IMR-90 (cell line): ENCODE results near the gene PXK. TPM values are rescaled to one million over a fixed set of nuclear protein-coding genes. Genes with fewer than 3 reads are reported as not detected.

ENCODE experiments used
- ATAC-seq: fragments of 200-7000 bp; cut with Tn5 transposase; 2 replicates; pipeline ENCODE4 v1.9.1; 2020; ENCODE audit warnings: low read depth, mild to moderate bottlenecking, moderate library complexity
- BruUV-seq: library from RNA; stranded (reverse); fragments of 400-500 nt; replicated peaks from 2 replicates; lab custom pipeline; 2021; lab: Mats Ljungman, UMichigan
- CTCF ChIA-PET: fragments of 300-600 bp; formaldehyde crosslinking; extraction: SDS; loops from one replicate; lab custom pipeline; 2021; ENCODE audit warnings: antibody characterized with exemption; lab: Yijun Ruan, JAX
- POLR2A ChIA-PET: fragments of 300-600 bp; sonication (Branson Sonifier 250); formaldehyde crosslinking; loops from one replicate; lab custom pipeline; 2022; ENCODE audit warnings: antibody characterized with exemption; ENCODE audit not compliant: unreplicated experiment; lab: Charles Lee
- DNase-seq: peaks from one replicate; pipeline ENCODE4 v3.0.0; 2013
- H2AFZ ChIP-seq: replicated peaks from 2 replicates; pipeline ENCODE3; 2013; ENCODE audit warnings: low read length, mild to moderate bottlenecking; ENCODE audit not compliant: poor library complexity
- H2AK5ac ChIP-seq: 2 replicates; pipeline ENCODE4 v1.6.1; 2013; ENCODE audit warnings: low read depth, low read length, inconsistent platforms
- H2AK9ac ChIP-seq: replicated peaks from 2 replicates; pipeline ENCODE3; 2013; ENCODE audit warnings: mild to moderate bottlenecking, low read depth, low read length, moderate library complexity; ENCODE audit not compliant: poor library complexity
- H2BK120ac ChIP-seq: 2 replicates; pipeline ENCODE4 v1.6.1; 2013; ENCODE audit warnings: low read depth, low read length, inconsistent platforms
- H2BK15ac ChIP-seq: 3 replicates; pipeline ENCODE4 v1.6.1; 2013; ENCODE audit warnings: low read depth, low read length, inconsistent platforms
- H2BK20ac ChIP-seq: 2 replicates; pipeline ENCODE4 v1.6.1; 2013; ENCODE audit warnings: low read depth, mild to moderate bottlenecking, inconsistent platforms, low read length, moderate library complexity
- H2BK5ac ChIP-seq: 2 replicates; pipeline ENCODE4 v1.6.1; 2013; ENCODE audit warnings: mild to moderate bottlenecking, low read depth, low read length, inconsistent platforms; ENCODE audit not compliant: poor library complexity, severe bottlenecking
- H3K14ac ChIP-seq: replicated peaks from 2 replicates; pipeline ENCODE4 v1.6.1; 2013; ENCODE audit warnings: low read depth, low read length, inconsistent platforms
- H3K18ac ChIP-seq: 2 replicates; pipeline ENCODE4 v1.6.1; 2013; ENCODE audit warnings: low read depth, low read length, control low read depth
- H3K23ac ChIP-seq: 2 replicates; pipeline ENCODE4 v1.6.1; 2013; ENCODE audit warnings: low read depth, low read length, inconsistent platforms
- H3K27ac ChIP-seq: 2 replicates; pipeline ENCODE4 v1.5.1; 2013; ENCODE audit warnings: mild to moderate bottlenecking, control low read depth, low read length; ENCODE audit not compliant: insufficient read depth
- H3K27me3 ChIP-seq: 2 replicates; pipeline ENCODE4 v1.6.1; 2013; ENCODE audit warnings: low read length; ENCODE audit not compliant: control insufficient read depth, insufficient read depth
- H3K36me3 ChIP-seq: 2 replicates; pipeline ENCODE4 v1.6.1; 2013; ENCODE audit warnings: low read length, mixed read lengths; ENCODE audit not compliant: control insufficient read depth, insufficient read depth
- H3K4ac ChIP-seq: 2 replicates; pipeline ENCODE4 v1.6.1; 2013; ENCODE audit warnings: low read depth, low read length, inconsistent platforms
- H3K4me1 ChIP-seq: 2 replicates; pipeline ENCODE4 v1.6.1; 2013; ENCODE audit warnings: low read length, mixed read lengths; ENCODE audit not compliant: control insufficient read depth, insufficient read depth
- H3K4me2 ChIP-seq: 2 replicates; pipeline ENCODE4 v1.6.1; 2013; ENCODE audit warnings: low read depth, mild to moderate bottlenecking, control low read depth, low read length, moderate library complexity
- H3K4me3 ChIP-seq: 2 replicates; pipeline ENCODE4 v1.5.1; 2013; ENCODE audit warnings: low read depth, mild to moderate bottlenecking, control low read depth, low read length, moderate library complexity; ENCODE audit not compliant: insufficient read depth
- H3K56ac ChIP-seq: 2 replicates; pipeline ENCODE4 v1.6.1; 2013; ENCODE audit warnings: low read length, inconsistent platforms; ENCODE audit not compliant: insufficient read depth; ENCODE audit errors: extremely low read depth
- H3K79me1 ChIP-seq, 2 experiments: 2 replicates each; pipeline ENCODE4 v1.6.1; 2013; ENCODE audit warnings: low read length in 2 of 2, inconsistent platforms in 1 of 2, low read depth in 1 of 2
- H3K9ac ChIP-seq: 2 replicates; pipeline ENCODE4 v1.6.1; 2013; ENCODE audit warnings: low read depth, low read length, control low read depth
- H3K9me1 ChIP-seq: 2 replicates; pipeline ENCODE4 v1.6.1; 2013; ENCODE audit warnings: low read length, inconsistent platforms; ENCODE audit not compliant: insufficient read depth
- H3K9me3 ChIP-seq: 2 replicates; pipeline ENCODE4 v1.6.1; 2013; ENCODE audit warnings: low read length; ENCODE audit not compliant: control insufficient read depth, insufficient read depth
- H4K20me1 ChIP-seq: 2 replicates; pipeline ENCODE4 v1.6.1; 2013; ENCODE audit warnings: low read length, inconsistent platforms; ENCODE audit not compliant: insufficient read depth
- H4K5ac ChIP-seq: 2 replicates; pipeline ENCODE4 v1.6.1; 2013; ENCODE audit warnings: mild to moderate bottlenecking, low read depth, low read length, control low read depth
- H4K8ac ChIP-seq, 2 experiments: 2 replicates each; pipeline ENCODE4 v1.6.1; 2013; ENCODE audit warnings: low read depth in 2 of 2, low read length in 2 of 2, control low read depth in 1 of 2, inconsistent platforms in 1 of 2
- H4K91ac ChIP-seq: 2 replicates; pipeline ENCODE4 v1.6.1; 2013; ENCODE audit warnings: low read depth, low read length, inconsistent platforms; ENCODE audit not compliant: insufficient read depth
- BHLHE40 ChIP-seq: fragments of 150-350 bp; IDR thresholded peaks from 2 replicates; pipeline ENCODE4 v1.6.1; 2016; ENCODE audit warnings: mild to moderate bottlenecking, low read depth, low read length
- CEBPB ChIP-seq: IDR thresholded peaks from 2 replicates; pipeline ENCODE4 v1.6.1; 2012; ENCODE audit warnings: low read depth, low read length, improper control_type of control experiment
- CHD1 ChIP-seq: IDR thresholded peaks from 2 replicates; pipeline ENCODE4 v1.6.1; 2012; ENCODE audit warnings: low read depth, low read length, improper control_type of control experiment
- CTCF ChIP-seq: conservative IDR thresholded peaks from 2 replicates; pipeline ENCODE4 v1.5.1; 2012; ENCODE audit warnings: mild to moderate bottlenecking, low read depth, low read length, improper control_type of control experiment
- ELK1 ChIP-seq: fragments of 150-350 bp; IDR thresholded peaks from 2 replicates; pipeline ENCODE4 v1.6.1; 2016; ENCODE audit warnings: low read depth, mild to moderate bottlenecking, low read length, moderate library complexity, borderline replicate concordance
- MAZ ChIP-seq: IDR thresholded peaks from 2 replicates; pipeline ENCODE4 v1.6.1; 2012; ENCODE audit warnings: low read depth, mild to moderate bottlenecking, low read length, improper control_type of control experiment, moderate library complexity, borderline replicate concordance
- NFE2L2 ChIP-seq: fragments of 150-350 bp; IDR thresholded peaks from 2 replicates; pipeline ENCODE4 v1.6.1; 2016; ENCODE audit warnings: low read depth, mild to moderate bottlenecking, low read length
- POLR2A ChIP-seq: IDR thresholded peaks from 2 replicates; pipeline ENCODE4 v1.6.1; 2012; ENCODE audit warnings: mild to moderate bottlenecking, low read depth, low read length
- RAD21 ChIP-seq: IDR thresholded peaks from 2 replicates; pipeline ENCODE4 v1.6.1; 2012; ENCODE audit warnings: low read length, improper control_type of control experiment
- RCOR1 ChIP-seq: IDR thresholded peaks from 2 replicates; pipeline ENCODE4 v1.6.1; 2012; ENCODE audit warnings: mild to moderate bottlenecking, low read length, improper control_type of control experiment; ENCODE audit not compliant: insufficient replicate concordance
- RFX5 ChIP-seq: IDR thresholded peaks from 2 replicates; pipeline ENCODE4 v1.8.0; 2012; ENCODE audit warnings: low read depth, mild to moderate bottlenecking, low read length, moderate library complexity
- SMC3 ChIP-seq: fragments of 150-350 bp; IDR thresholded peaks from 2 replicates; pipeline ENCODE4 v1.6.1; 2016; ENCODE audit warnings: low read depth, mild to moderate bottlenecking, antibody characterized with exemption, low read length, moderate library complexity
- USF2 ChIP-seq: fragments of 150-350 bp; IDR thresholded peaks from 2 replicates; pipeline ENCODE4 v1.6.1; 2017; ENCODE audit warnings: mild to moderate bottlenecking, antibody characterized with exemption, low read length, low read depth
- WGBS, 2 experiments: methylation state at CpG; one replicate each; pipeline versions ENCODE4 v1.1.5 to v1.1.7; 2013; ENCODE audit warnings: missing lambda C conversion rate in 2 of 2; ENCODE audit not compliant: insufficient read length in 1 of 2; ENCODE audit errors: extremely low coverage in 2 of 2; 5-methylcytosine and 5-hydroxymethylcytosine counted together
- dilution Hi-C: fragments of 300-500 bp; cut with HindIII; formaldehyde crosslinking; loops from one replicate; pipeline ENCODE4 v1.14.3; 2018; ENCODE audit warnings: low sequenced_read_pairs; ENCODE audit not compliant: unreplicated experiment
- in situ Hi-C: fragments of 300-500 bp; cut with MboI; formaldehyde crosslinking; loops from 3 replicates; pipeline ENCODE4 v1.14.3; 2019; ENCODE audit warnings: low sequenced_read_pairs, inconsistent platforms, mixed read lengths
- intact Hi-C: fragments of 100-400 bp; cut with micrococcal nuclease; formaldehyde crosslinking; loops from 2 replicates; pipeline ENCODE4 v1.10.0; 2022
- polyA plus RNA-seq, 3 experiments: library from polyadenylated mRNA; depleted of rRNA; stranded (reverse); fragments of >200 nt; gene quantifications; 2 replicates each; pipeline ENCODE4 v1.2.3, GENCODE V29; 2012; ENCODE audit warnings: low replicate concordance in 1 of 3
- total RNA-seq: library from RNA; depleted of rRNA; stranded (reverse); fragments of >200 nt; gene quantifications from 2 replicates; pipeline ENCODE4 v1.2.3, GENCODE V29; 2012

Gene PXK
- total and polyA plus RNA-seq, 2 of the 4 experiments (the other 2 are of a cell fraction) = 14.3 to 17.7 TPM

DNA sequence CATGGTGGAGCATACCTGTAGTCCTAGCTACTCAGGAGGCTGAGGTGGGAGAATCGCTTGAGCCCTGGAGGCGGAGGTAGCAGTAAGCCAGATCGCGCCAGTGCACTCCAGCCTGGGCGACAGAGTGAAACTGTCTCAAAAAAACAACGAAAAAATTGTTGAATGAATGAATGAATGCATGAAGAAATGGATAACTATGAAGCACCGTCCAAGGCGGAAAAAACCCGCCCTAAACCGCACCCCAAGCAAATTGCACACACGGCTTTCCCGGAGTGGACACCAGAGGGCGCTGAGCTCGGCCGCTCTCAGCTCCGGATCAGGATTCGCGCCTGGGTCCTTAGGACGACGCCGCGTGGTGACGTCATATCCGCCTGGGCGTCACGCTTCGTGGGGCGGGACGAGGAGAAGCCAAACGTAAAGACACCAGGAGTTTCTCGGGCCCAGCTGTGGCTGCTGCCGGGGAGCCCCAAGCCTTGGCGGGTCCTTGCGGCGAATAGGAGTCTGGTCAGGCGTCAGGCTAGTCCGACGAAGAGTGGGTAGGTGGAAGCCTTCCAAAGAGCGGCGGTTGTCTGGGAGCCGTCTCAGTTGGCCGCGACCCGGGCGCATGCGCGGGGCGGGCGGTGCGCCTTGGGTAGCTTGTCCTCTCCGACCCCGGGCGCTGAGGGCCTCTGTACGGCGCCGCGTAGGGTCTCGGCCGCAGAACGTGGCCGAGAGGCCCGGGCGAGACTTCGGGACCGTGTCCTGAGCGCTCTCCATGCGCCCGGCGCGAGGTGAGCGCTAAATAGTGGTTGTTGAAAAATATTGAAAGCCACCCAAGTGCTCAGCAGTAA lies 26.6 kb upstream of the PXK start, which contains the start of the genes HTD2 and RPP14:
Gene HTD2, plus strand, starts transcription at position 639 of the 830 bp plus-strand sequence. CDS start 11,094 bp downstream, outside the sequence.
Gene RPP14, plus strand, starts transcription at position 364 of the 830 bp plus-strand sequence. CDS start 4,085 bp downstream, outside the sequence.
- Histone ChIP-seq H3K56ac (peak within 1 kb of the TSS; percentile 97), H2BK15ac (peak within 1 kb of the TSS; percentile 4; the same call in 1 of the 3 replicates), H4K8ac (peak within 1 kb of the TSS; percentile 34 to 98), H2BK20ac (no peak within 1 kb of the TSS), H2BK5ac (peak within 1 kb of the TSS; percentile 92), H3K4me1 (peaks cover 6% of the 10 kb centered on the region), H2BK120ac (peak within 1 kb of the TSS; percentile 78), H2AK5ac (peak within 1 kb of the TSS; percentile 82), H3K79me1 (peaks cover 19 to 38% of the 10 kb centered on the region in 2 experiments), H3K9me1 (peaks cover 4% of the 10 kb centered on the region), H4K91ac (peak within 1 kb of the TSS; percentile 91), H3K23ac (peak within 1 kb of the TSS; percentile 93), H3K27me3 (peaks cover 9% of the 10 kb centered on the region), H3K14ac (peak within 1 kb of the TSS; percentile 94), H4K5ac (peak within 1 kb of the TSS; percentile 89), H2AFZ (peak within 1 kb of the TSS; percentile 98), H3K9me3 (no peaks in the 10 kb centered on the region), H3K9ac (peak within 1 kb of the TSS; percentile 93), H4K20me1 (peaks cover 36% of the 10 kb centered on the region), H3K27ac (peak within 1 kb of the TSS; percentile 94), H3K4me3 (peak within 1 kb of the TSS; percentile 74), H3K4me2 (peak within 1 kb of the TSS; percentile 98), H3K36me3 (peaks cover 5% of the 10 kb centered on the region), H2AK9ac (peak within 1 kb of the TSS; percentile 95), H3K18ac (peak within 1 kb of the TSS; percentile 82), H3K4ac (peak within 1 kb of the TSS; percentile 93)
- dilution Hi-C loops (no loop called here), in situ Hi-C loops (loop anchor here (10.0 kb wide), 1 partner anchor 301 kb away; the partner anchor contains the start of gene FLNB), intact Hi-C loops (loop anchor here (1.0 to 10.0 kb wide), 3 partner anchors 108 to 319 kb away; no protein-coding TSS in a partner anchor)
- ChIA-PET CTCF (interaction anchor here (0.6 to 2.5 kb wide), 14 partner anchors 11 to 473 kb away, joined by 3 to 18 read pairs (median 4); no protein-coding TSS in a partner anchor), POLR2A (interaction anchor here (0.9 to 1.0 kb wide), 2 partner anchors 34 to 186 kb away, joined by 3 read pairs; partner anchors contain the start of gene KCTD6)
- no TSS peak for BruUV-seq
- ATAC-seq = peak; percentile 92
- DNase-seq = peak; percentile 97
- WGBS, 2 experiments = 3% methylated on average over 42 of the region's 71 CpGs; no CpG with 5 or more reads in 1 of the 2 experiments
- peak; percentile 92 for TF ChIP-seq POLR2A
- TF ChIP-seq RAD21 = peak; percentile 42
- TF ChIP-seq CEBPB = peak; percentile 50
- TF ChIP-seq USF2 = peak; percentile 24; the same call in 1 of the 2 replicates
- peak; percentile 51 for TF ChIP-seq BHLHE40
- TF ChIP-seq SMC3 = peak; percentile 54
- no peak for TF ChIP-seq NFE2L2
- peak; percentile 98 for TF ChIP-seq CTCF
- TF ChIP-seq RCOR1 = no peak
- no peak for TF ChIP-seq CHD1
- peak; percentile 25; the same call in 1 of the 2 replicates for TF ChIP-seq MAZ
- TF ChIP-seq RFX5 = no peak
- TF ChIP-seq ELK1 = no peak
